VCaP (cell line): ENCODE data around the gene C8A.
A peak's percentile ranks its signal among the peaks of the same experiment; 100 is the strongest.

Source experiments
- H3K27ac ChIP-seq: fragments of 450-650 bp; 2 replicates; pipeline ENCODE4 v1.5.1; 2017
- CTCF ChIP-seq: fragments of 450-650 bp; conservative IDR thresholded peaks from 2 replicates; pipeline ENCODE4 v1.5.1; 2017; ENCODE audit warnings: mild to moderate bottlenecking, moderate library complexity

Gene C8A

GRCh38 chr1:56854521-56855099 lies at the start of gene C8A:
Gene C8A (plus strand): TSS chr1:56854797. CDS start chr1:56854902, 105 bp downstream.
- H3K27ac ChIP-seq: no peak within 1 kb of the TSS
- no peak for TF ChIP-seq CTCF

- peak overlapping the region; percentile 33 for H3K27ac ChIP-seq
- peak; percentile 36 for TF ChIP-seq CTCF
Observed at GRCh38 chr1:56806804-56807203, 47.8 kb upstream of the C8A start.

DNA sequence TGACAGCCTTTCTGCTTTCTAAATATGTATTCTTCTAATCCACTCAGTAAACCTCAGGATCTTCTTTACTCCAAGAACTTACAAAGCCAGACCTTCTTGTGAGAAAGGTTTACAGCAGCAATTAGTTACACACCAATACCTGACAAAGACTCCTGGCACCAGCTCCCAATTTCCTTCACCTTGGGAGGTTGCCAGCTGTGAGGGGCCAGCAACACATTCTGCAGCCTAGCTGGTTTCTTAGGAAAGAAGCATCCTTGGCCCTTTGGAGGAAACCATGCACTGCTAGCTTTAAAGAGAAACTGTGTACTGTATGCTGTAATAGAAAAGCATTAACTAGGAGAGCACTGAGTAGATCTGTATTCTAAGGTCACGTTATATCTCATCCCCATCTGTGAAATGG lies 46.2 kb upstream of the C8A start:
- no peak for TF ChIP-seq CTCF
- H3K27ac ChIP-seq: peak overlapping the region; percentile 15; the same call in 1 of the 2 replicates

DNA sequence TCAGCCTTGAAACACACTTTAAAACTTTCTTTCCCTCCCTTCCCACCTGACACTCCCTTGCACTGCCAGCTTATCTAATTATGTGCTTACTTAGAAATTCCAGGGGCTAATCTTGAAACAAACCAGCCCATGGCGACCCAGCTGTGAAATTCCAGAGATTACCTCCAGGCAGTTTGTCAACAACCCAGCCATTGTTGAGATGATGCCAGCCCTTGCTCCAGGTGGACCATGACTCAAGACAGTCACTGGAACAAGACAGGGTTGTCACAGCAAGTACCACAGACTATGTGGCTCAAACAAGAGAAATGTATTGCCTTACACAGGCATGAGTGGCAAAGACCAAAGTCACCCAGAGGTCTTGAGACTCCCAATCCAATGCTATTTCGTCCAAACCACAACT lies 43.3 kb upstream of the C8A start:
- no peak for TF ChIP-seq CTCF
- H3K27ac ChIP-seq: no peak overlapping the region

- peak overlapping the region; percentile 55 for H3K27ac ChIP-seq
- TF ChIP-seq CTCF: no peak
Observed at GRCh38 chr1:56814205-56814604, 40.4 kb upstream of the C8A start.

DNA sequence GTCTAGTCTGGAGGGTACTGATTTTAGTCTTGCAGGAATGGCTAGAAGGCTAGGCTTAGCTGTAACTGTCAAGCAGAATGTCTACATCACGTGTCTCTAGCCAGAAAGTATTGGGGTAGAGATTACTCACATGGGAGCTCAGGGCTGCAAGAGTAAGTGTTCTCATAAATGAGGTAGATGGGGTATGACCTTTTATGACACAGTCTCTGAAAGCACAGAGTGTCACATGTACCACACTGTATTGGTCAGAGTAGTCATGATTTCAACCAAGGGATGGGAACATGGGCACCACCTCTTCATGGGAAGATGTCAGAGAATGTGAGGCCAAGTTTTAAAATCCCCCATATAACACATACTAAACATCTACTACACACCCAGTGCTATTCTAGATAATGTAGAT lies 38.3 kb upstream of the C8A start:
- TF ChIP-seq CTCF: no peak
- H3K27ac ChIP-seq: no peak overlapping the region

- no peak overlapping the region for H3K27ac ChIP-seq
- TF ChIP-seq CTCF: no peak
Observed at GRCh38 chr1:56816909-56817308, 37.7 kb upstream of the C8A start.
